GM19239 (cell line): Measurements from ENCODE around the gene PEX19.

ENCODE experiments used
- DNase-seq: peaks from one replicate; pipeline ENCODE4 v3.0.0; 2011; ENCODE audit warnings: low spot score; ENCODE audit not compliant: insufficient read length
- FAIRE-seq: peaks from 2 replicates; lab custom pipeline; 2011; peaks lifted over from hg19 to GRCh38; lab: Jason Lieb, UNC

The PEX19 gene

DNA sequence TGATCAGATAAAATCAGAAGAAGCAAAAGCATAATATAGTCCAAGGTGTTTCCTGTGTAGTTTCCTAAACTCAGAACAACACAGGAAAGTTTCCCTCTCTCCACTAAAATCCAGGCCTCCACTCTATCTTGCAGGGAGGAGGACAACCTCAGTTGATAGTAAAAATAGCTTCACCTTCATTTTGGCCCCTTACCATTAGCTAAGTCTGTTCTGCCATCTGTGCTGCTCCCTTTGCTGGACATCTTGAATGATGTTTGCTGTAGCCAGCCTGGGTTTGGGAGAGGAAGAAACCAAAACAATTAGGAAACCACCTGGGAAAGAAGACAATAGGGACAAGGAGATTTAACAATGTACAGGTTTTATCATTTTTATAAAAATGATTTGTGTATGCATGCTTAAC, 41.2 kb downstream of the PEX19 start:
- DNase-seq (no peak), FAIRE-seq (no peak)

DNA sequence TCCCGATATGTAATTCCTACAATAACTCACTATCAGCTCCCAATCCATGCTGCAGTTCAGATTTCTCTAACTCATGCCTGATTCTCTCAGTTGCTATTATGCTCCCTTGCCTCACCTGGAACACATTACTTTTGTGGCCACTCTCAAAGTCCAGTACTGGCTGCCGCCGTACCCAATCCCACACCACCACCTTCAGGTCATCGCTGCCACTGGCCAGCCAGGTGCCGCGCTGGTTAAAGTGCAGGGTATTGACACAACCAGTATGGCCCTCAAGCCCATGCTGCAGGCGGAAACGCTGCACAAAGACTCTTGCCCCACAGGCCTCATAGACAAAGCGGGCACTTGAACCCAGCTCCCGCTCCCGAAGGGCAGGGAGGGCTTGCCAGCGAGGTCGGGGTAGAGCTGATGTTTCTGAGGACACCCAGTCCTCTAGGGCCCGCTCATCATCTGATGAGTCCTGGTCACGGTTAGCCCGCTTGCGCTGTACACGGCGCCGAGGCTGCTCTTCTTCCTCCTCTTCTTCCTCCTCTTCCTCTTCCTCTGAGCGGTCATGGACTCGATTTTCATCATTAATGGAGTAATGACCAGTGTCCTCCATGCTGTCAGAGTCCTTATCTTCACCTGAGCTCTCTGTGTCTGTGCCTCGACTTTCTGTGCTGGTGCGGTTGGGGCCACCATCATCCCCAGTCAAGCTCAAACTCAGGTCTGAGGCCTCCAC, 45.2 kb downstream of the PEX19 start:
- no peak for DNase-seq
- FAIRE-seq: no peak

DNA sequence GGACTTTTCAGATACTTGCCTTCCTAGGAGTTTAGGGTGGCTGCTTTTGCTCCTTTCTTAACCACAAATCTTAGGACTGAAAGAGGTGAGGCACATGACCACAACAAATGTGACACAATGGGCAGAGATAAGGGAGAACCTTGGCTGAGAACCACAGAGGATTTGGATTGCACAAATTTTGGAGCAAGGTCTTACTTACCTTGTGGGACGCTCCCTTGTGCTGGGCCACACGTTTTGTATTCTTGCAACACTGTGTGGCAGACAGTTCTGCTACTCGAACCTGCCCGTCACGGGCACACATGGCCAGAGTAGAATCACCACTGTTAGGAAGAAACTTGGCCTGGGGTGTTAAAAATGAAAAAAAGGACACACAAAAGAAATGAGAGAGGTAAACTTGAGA, 46.5 kb downstream of the PEX19 start:
- DNase-seq (no peak), FAIRE-seq (no peak)

DNA sequence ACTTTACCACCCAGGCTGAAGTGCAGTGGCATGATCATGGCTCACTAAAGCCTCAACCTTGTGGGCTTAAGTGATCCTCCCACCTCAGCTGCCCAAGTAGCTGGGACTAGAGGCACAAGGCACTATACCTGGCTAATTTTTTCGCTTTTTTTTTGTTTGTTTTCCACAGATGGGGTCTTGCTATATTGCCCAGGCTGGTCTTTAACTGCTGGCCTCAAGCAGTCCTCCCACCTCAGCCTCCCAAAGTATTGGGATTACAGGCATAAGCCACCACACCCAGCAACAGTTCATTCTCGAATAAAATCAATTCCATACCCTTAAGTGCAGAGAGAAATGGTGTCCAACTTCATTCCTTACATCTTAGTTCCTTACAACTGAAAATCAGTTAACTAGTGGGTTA, 47.4 kb downstream of the PEX19 start:
- FAIRE-seq: no peak

DNA sequence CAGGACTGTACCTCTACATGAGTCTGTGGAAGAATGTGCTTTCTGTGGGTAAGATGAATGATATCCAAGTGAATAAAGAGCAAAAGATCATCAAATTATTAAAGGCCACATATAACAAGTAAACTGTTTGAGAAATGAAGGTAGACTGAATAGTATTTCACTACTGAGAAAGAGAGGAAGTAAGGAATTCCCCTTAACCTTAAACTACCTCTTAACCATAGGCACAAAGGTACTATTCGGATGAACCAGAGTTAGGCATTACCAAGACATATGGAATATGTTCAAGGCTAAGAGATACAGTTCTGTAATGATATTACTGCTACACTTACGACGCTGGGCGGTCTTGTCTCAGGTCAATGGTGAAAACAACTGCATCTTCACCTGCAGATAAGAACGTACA, 48.1 kb downstream of the PEX19 start:
- DNase-seq: no peak
- peak; percentile 26 for FAIRE-seq

More for the DNA sequence above, 47.4 kb downstream of the PEX19 start:
- no peak for DNase-seq

DNA sequence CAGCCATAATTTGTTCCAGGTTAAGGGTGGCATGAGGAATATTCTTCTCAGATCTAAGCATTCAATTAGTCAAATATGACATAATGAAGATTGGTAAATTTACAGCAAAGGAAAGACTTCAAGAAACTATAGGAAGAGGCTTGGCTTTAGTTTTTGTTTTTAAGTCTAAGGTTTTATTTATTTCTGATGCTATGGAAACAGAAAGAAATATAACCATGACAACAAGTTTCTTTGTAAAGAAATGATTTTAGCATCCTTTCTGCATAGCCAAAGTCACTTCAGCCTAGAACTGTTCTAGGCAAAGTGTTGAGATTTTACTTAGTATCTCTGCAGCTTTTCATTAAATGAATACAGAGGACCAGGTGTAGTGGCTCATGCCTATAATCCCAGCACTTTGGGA, 52.0 kb downstream of the PEX19 start:
- DNase-seq: no peak
- FAIRE-seq: no peak

DNA sequence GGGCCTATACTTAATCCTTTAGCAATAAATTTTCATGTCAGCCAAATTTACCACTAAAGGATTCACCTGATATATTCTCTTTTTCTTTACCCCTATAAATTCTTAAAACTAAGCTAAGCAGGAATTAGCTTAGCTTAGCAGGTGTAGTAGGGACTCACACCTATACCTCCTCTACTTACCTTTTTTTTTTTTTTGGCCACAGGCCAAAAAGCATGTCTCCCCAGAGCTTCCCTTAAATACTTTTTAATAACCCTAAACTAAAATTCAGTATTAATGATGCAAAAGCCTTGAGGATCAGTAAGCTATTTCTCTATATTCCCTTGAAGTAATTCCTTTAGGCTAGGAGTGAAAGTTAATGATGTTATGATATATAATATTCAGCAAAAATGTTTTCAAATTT, 56.5 kb downstream of the PEX19 start:
- FAIRE-seq (no peak), DNase-seq (no peak)

DNA sequence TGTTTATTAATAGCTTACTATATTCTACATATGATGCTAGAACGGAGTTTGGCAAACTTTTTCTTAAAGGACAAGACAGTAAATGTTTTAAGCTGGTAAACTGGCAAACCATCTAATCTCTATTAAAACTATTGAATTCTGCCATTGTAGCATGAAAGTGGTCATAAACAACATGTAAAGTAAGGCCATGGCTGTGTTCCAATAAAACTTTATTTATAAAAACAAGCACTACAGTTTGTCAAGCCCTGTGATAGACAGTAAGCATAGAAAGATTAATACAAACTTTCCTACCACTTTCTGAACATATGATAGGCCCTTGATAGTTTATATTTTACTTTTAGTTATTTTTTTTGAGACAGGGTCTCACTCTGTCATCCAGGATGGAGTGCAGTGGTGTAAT, 57.4 kb downstream of the PEX19 start:
- DNase-seq: no peak

DNA sequence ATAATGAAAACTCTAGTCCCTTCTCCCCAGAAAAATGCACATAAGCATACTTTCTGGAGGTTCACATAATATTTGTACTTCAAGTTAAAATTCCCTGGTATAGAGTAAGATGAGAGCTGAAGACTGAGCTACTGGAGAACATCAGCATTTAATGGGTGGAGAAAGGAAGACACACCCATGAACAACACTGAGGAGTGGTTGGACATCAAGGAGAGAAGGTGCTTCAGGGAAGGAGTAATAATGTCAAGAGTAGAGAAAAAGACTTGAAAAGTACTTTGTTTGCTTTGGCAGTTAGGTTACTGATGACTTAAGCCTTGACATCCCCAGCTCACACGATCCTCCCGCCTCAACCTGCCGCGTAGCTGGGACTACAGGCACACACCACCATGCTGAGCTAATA, 57.9 kb downstream of the PEX19 start:
- FAIRE-seq: no peak
- no peak for DNase-seq

More for the DNA sequence above, 57.4 kb downstream of the PEX19 start:
- no peak for FAIRE-seq
